ENCODE data around the gene CNOT4. TPM values are rescaled to one million over a fixed set of nuclear protein-coding genes. Genes with fewer than 3 reads are reported as not detected.
"Not testable (repeated sequence)": the region's sequence is repeated elsewhere in the genome, so short reads cannot be mapped to it uniquely, and the experiment has no call there.

CNOT4 gene
- total RNA-seq, 1 experiment from 2014 or later, result 1.7 TPM

GRCh38 chr7:135368416-135369186, 141.3 kb downstream of the CNOT4 start:
- no peak for DNase-seq
- no peak overlapping the region for H3K4me3 ChIP-seq
- no peaks in the 10 kb centered on the region for H3K36me3 ChIP-seq
- H3K9me3 ChIP-seq, result no peaks in the 10 kb centered on the region
- no peaks in the 10 kb centered on the region for H3K27me3 ChIP-seq

GRCh38 chr7:135366843-135367508, 142.9 kb downstream of the CNOT4 start:
- Histone ChIP-seq H3K4me3 (no peak overlapping the region), H3K9me3 (no peaks in the 10 kb centered on the region), H3K27me3 (no peaks in the 10 kb centered on the region), H3K36me3 (no peaks in the 10 kb centered on the region)
- DNase-seq, result no peak

GRCh38 chr7:135365721-135366120, 144.2 kb downstream of the CNOT4 start:
- H3K9me3 ChIP-seq, result no peaks in the 10 kb centered on the region
- no peak overlapping the region for H3K4me3 ChIP-seq
- DNase-seq, result no peak
- H3K27me3 ChIP-seq, result no peaks in the 10 kb centered on the region
- H3K36me3 ChIP-seq, result no peaks in the 10 kb centered on the region

GRCh38 chr7:135364206-135364605, 145.7 kb downstream of the CNOT4 start:
- H3K4me3 ChIP-seq, result no peak overlapping the region
- DNase-seq, result no peak
- no peaks in the 10 kb centered on the region for H3K36me3 ChIP-seq
- no peaks in the 10 kb centered on the region for H3K9me3 ChIP-seq
- H3K27me3 ChIP-seq, result no peaks in the 10 kb centered on the region

- Histone ChIP-seq H3K27me3 (no peaks in the 10 kb centered on the region), H3K36me3 (no peaks in the 10 kb centered on the region), H3K9me3 (no peaks in the 10 kb centered on the region), H3K4me3 (no peak overlapping the region)
- no peak for DNase-seq
These were observed 147.0 kb downstream of the CNOT4 start for GRCh38 chr7:135362871-135363270.

- H3K9me3 ChIP-seq, result no peaks in the 10 kb centered on the region
- H3K27me3 ChIP-seq, result no peaks in the 10 kb centered on the region
These were observed 148.1 kb downstream of the CNOT4 start for GRCh38 chr7:135361788-135362187.

GRCh38 chr7:135359615-135360014, 150.3 kb downstream of the CNOT4 start:
- H3K36me3 ChIP-seq, result no peaks in the 10 kb centered on the region
- DNase-seq, result no peak
- H3K4me3 ChIP-seq, result no peak overlapping the region
- H3K9me3 ChIP-seq, result no peaks in the 10 kb centered on the region
- no peaks in the 10 kb centered on the region for H3K27me3 ChIP-seq

More at GRCh38 chr7:135361788-135362187, 148.1 kb downstream of the CNOT4 start:
- Histone ChIP-seq H3K36me3 (no peaks in the 10 kb centered on the region), H3K4me3 (no peak overlapping the region)
- no peak for DNase-seq

- H3K36me3 ChIP-seq, result no peaks in the 10 kb centered on the region
- H3K4me3 ChIP-seq, result no peak overlapping the region
- DNase-seq, result no peak
- no peaks in the 10 kb centered on the region for H3K9me3 ChIP-seq
- no peaks in the 10 kb centered on the region for H3K27me3 ChIP-seq
These were observed 154.4 kb downstream of the CNOT4 start for GRCh38 chr7:135355377-135356048.

- no peak overlapping the region for H3K4me3 ChIP-seq
- no peaks in the 10 kb centered on the region for H3K27me3 ChIP-seq
- no peak for DNase-seq
- no peaks in the 10 kb centered on the region for H3K36me3 ChIP-seq
- H3K9me3 ChIP-seq, result no peaks in the 10 kb centered on the region
These were observed 156.1 kb downstream of the CNOT4 start for GRCh38 chr7:135353832-135354231.

GRCh38 chr7:135352285-135352684, 157.6 kb downstream of the CNOT4 start:
- Histone ChIP-seq H3K27me3 (no peaks in the 10 kb centered on the region), H3K9me3 (no peaks in the 10 kb centered on the region)
- DNase-seq, result no peak

GRCh38 chr7:135351070-135351469, 158.8 kb downstream of the CNOT4 start:
- not testable (repeated sequence) for H3K4me3 ChIP-seq, H3K36me3 ChIP-seq, DNase-seq, H3K9me3 ChIP-seq, H3K27me3 ChIP-seq

More at GRCh38 chr7:135352285-135352684, 157.6 kb downstream of the CNOT4 start:
- no peak overlapping the region for H3K4me3 ChIP-seq
- H3K36me3 ChIP-seq, result no peaks in the 10 kb centered on the region

GRCh38 chr7:135349746-135350145, 160.2 kb downstream of the CNOT4 start:
- Histone ChIP-seq H3K9me3 (no peaks in the 10 kb centered on the region), H3K27me3 (no peaks in the 10 kb centered on the region), H3K4me3 (no peak overlapping the region), H3K36me3 (no peaks in the 10 kb centered on the region)
- DNase-seq, result no peak

- Histone ChIP-seq H3K4me3 (no peak overlapping the region), H3K36me3 (no peaks in the 10 kb centered on the region), H3K9me3 (no peaks in the 10 kb centered on the region), H3K27me3 (no peaks in the 10 kb centered on the region)
- DNase-seq, result no peak
These were observed 161.4 kb downstream of the CNOT4 start for GRCh38 chr7:135348493-135348892.

GRCh38 chr7:135343361-135343760, 166.5 kb downstream of the CNOT4 start:
- no peaks in the 10 kb centered on the region for H3K27me3 ChIP-seq
- H3K9me3 ChIP-seq, result no peaks in the 10 kb centered on the region
- DNase-seq, result no peak
- H3K4me3 ChIP-seq, result no peak overlapping the region
- H3K36me3 ChIP-seq, result no peaks in the 10 kb centered on the region

GRCh38 chr7:135342887-135343286, 167.0 kb downstream of the CNOT4 start:
- Histone ChIP-seq H3K27me3 (no peaks in the 10 kb centered on the region), H3K36me3 (no peaks in the 10 kb centered on the region), H3K4me3 (no peak overlapping the region), H3K9me3 (no peaks in the 10 kb centered on the region)
- no peak for DNase-seq

- no peak overlapping the region for H3K4me3 ChIP-seq
- no peaks in the 10 kb centered on the region for H3K9me3 ChIP-seq
- no peaks in the 10 kb centered on the region for H3K36me3 ChIP-seq
- H3K27me3 ChIP-seq, result no peaks in the 10 kb centered on the region
- DNase-seq, result no peak
These were observed 168.9 kb downstream of the CNOT4 start for GRCh38 chr7:135341049-135341448.

GRCh38 chr7:135337977-135338550, 171.8 kb downstream of the CNOT4 start:
- H3K4me3 ChIP-seq, result no peak overlapping the region
- H3K36me3 ChIP-seq, result no peaks in the 10 kb centered on the region
- no peak for DNase-seq
- H3K9me3 ChIP-seq, result no peaks in the 10 kb centered on the region
- H3K27me3 ChIP-seq, result no peaks in the 10 kb centered on the region
